HepG2 (cell line): Measurements from ENCODE around the gene ANKRD40.
A peak's percentile ranks its signal among the peaks of the same experiment; 100 is the strongest.

Source experiments
- EP300 ChIP-seq, 3 experiments: sonication (generic) in 1 of 3; formaldehyde crosslinking in 1 of 3; IDR thresholded peaks; 2 replicates each; pipeline versions ENCODE4 v1.5.1 to v1.6.1; 2011 to 2020; ENCODE audit warnings: low read depth in 2 of 3, low read length in 2 of 3, borderline replicate concordance in 1 of 3, improper control_type of control experiment in 1 of 3, mild to moderate bottlenecking in 1 of 3, missing genetic modification reagents in 1 of 3, moderate library complexity in 1 of 3
- EZH2 ChIP-seq: conservative IDR thresholded peaks from 2 replicates; pipeline ENCODE4 v1.6.1; 2012; ENCODE audit warnings: mild to moderate bottlenecking, low read depth, low read length, moderate library complexity
- JUND ChIP-seq: sonication (generic); formaldehyde crosslinking; IDR thresholded peaks from 2 replicates; pipeline ENCODE4 v1.8.0; 2022; ENCODE audit warnings: mild to moderate bottlenecking, missing genetic modification reagents
- MAFF ChIP-seq: IDR thresholded peaks from 2 replicates; pipeline ENCODE4 v1.6.1; 2011; ENCODE audit warnings: low read depth, low read length, improper control_type of control experiment
- PREB ChIP-seq: sonication (generic); formaldehyde crosslinking; IDR thresholded peaks from 2 replicates; pipeline ENCODE4 v1.4.0; 2020; ENCODE audit warnings: missing genetic modification reagents
- RFX5 ChIP-seq: IDR thresholded peaks from 2 replicates; pipeline ENCODE4 v1.6.1; 2011; ENCODE audit warnings: low read depth, low read length, improper control_type of control experiment
- SIN3B ChIP-seq: fragments of 150-350 bp; IDR thresholded peaks from 2 replicates; pipeline ENCODE4 v1.6.1; 2014; ENCODE audit warnings: low read length
- SP1 ChIP-seq, 2 experiments: fragments of 450-650 bp in 1 of 2; sonication (generic) in 1 of 2; formaldehyde crosslinking in 1 of 2; IDR thresholded peaks; 2 replicates each; pipeline versions ENCODE4 v1.4.0 to v1.6.1; 2016 to 2020; ENCODE audit warnings: missing genetic modification reagents in 1 of 2
- YY1 ChIP-seq: IDR thresholded peaks from 2 replicates; pipeline ENCODE4 v1.6.1; 2011; ENCODE audit warnings: low read length, low read depth, moderate library complexity, mild to moderate bottlenecking; ENCODE audit not compliant: insufficient read depth, insufficient replicate concordance
- ZFP36L1 ChIP-seq: sonication (generic); formaldehyde crosslinking; IDR thresholded peaks from 2 replicates; pipeline ENCODE4 v1.8.0; 2022; ENCODE audit warnings: mild to moderate bottlenecking, missing genetic modification reagents, moderate library complexity
- TF ChIP-seq, protein P1 (sequence below): sonication (generic); formaldehyde crosslinking; conservative IDR thresholded peaks from 2 replicates; pipeline ENCODE4 v1.8.0; 2022; ENCODE audit warnings: low read depth, missing genetic modification reagents

- no peak for TF ChIP-seq SP1 (IDR thresholded peaks at IDR 0.05)
- TF ChIP-seq SP1 (CRISPR knock-in tag; IDR thresholded peaks at IDR 0.05): no peak
- no peak for TF ChIP-seq PREB (CRISPR knock-in tag)
- no peak for TF ChIP-seq EP300 (IDR thresholded peaks at IDR 0.05; ENCODE audit: low read depth in 2 of 2, low read length in 2 of 2)
- no peak for TF ChIP-seq EP300 (CRISPR knock-in tag; IDR thresholded peaks at IDR 0.05; ENCODE audit: borderline replicate concordance)
- no peak for TF ChIP-seq EZH2
- TF ChIP-seq SIN3B: no peak
- TF ChIP-seq, protein P1, sequence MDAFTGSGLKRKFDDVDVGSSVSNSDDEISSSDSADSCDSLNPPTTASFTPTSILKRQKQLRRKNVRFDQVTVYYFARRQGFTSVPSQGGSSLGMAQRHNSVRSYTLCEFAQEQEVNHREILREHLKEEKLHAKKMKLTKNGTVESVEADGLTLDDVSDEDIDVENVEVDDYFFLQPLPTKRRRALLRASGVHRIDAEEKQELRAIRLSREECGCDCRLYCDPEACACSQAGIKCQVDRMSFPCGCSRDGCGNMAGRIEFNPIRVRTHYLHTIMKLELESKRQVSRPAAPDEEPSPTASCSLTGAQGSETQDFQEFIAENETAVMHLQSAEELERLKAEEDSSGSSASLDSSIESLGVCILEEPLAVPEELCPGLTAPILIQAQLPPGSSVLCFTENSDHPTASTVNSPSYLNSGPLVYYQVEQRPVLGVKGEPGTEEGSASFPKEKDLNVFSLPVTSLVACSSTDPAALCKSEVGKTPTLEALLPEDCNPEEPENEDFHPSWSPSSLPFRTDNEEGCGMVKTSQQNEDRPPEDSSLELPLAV (CRISPR knock-in tag): no peak
- TF ChIP-seq ZFP36L1 (CRISPR knock-in tag): no peak
- no peak for TF ChIP-seq JUND (CRISPR knock-in tag)
- no peak for TF ChIP-seq RFX5
- peak; percentile 67 for TF ChIP-seq YY1
- no peak for TF ChIP-seq MAFF
These were observed 26.2 kb downstream of the ANKRD40 start for GRCh38 chr17:50681263-50682200.
